Right cardiac atrium (tissue), 5 donors: Measurements from ENCODE around the gene GAPVD1. TPM values are rescaled to one million over a fixed set of nuclear protein-coding genes. Genes with fewer than 3 reads are reported as not detected.

ENCODE experiments used
- ATAC-seq, 2 donors: fragments of 200-7000 bp; cut with Tn5 transposase; one replicate each; pipeline versions ENCODE4 v1.8.0 to v1.9.1; 2020; ENCODE audit warnings: moderate library complexity in 2 of 2, mild to moderate bottlenecking in 1 of 2
- DNase-seq, 3 donors: peaks; one replicate each; pipeline ENCODE4 v3.0.0-alpha.2; 2020
- H3K27ac ChIP-seq: one replicate; pipeline ENCODE4 v1.5.1; 2013; ENCODE audit warnings: mild to moderate bottlenecking, low read length, control low read depth, moderate library complexity
- H3K27me3 ChIP-seq: one replicate; pipeline ENCODE4 v1.6.1; 2013; ENCODE audit not compliant: control insufficient read depth, insufficient read depth
- H3K4me1 ChIP-seq: one replicate; pipeline ENCODE4 v1.6.1; 2013; ENCODE audit warnings: low read length; ENCODE audit not compliant: control insufficient read depth, insufficient read depth
- H3K4me3 ChIP-seq: one replicate; pipeline ENCODE4 v1.5.1; 2013; ENCODE audit warnings: low read length, control low read depth
- H3K9me3 ChIP-seq: one replicate; pipeline ENCODE4 v1.6.1; 2013; ENCODE audit warnings: low read length; ENCODE audit not compliant: control insufficient read depth
- WGBS: extraction: QIAGEN DNeasy Blood & Tissue Kit; methylation state at CpG from one replicate; pipeline ENCODE4 v1.1.7; 2013; 5-methylcytosine and 5-hydroxymethylcytosine counted together
- intact Hi-C, 4 donors: fragments of 100-400 bp; cut with DNase I; formaldehyde crosslinking; loops; one replicate each; pipeline versions ENCODE4 v1.11.0 to v1.14.0; 2022 to 2023
- polyA plus RNA-seq: library from polyadenylated mRNA; stranded (reverse); fragments of 200-250 nt; gene quantifications from one replicate; pipeline ENCODE4 v1.2.3, GENCODE V29; 2013
- total RNA-seq, 4 donors: library from RNA; stranded (reverse); fragmentation: NEBNext Ultra II Directional; extraction: Animal tissue kit (Norgen Biotek cat#: 25700); gene quantifications; one replicate each; pipeline ENCODE4 v1.2.1, GENCODE V29; 2021
- donor health status: healthy with polysubstance abuse.
- donor health status: DM: no; HTN: yes; CAD: no.
- donor health status: DM: no; HTN: no; CAD: no.
- donor health status: DM: no; HTN: yes; CAD: no; lungs with severe emphysema.
- donor health status: DM: yes; HTN: yes; CAD: no.

Gene GAPVD1
- total and polyA plus RNA-seq, 5 donors, result 8.1 to 45.7 (median 33.1) TPM

DNA sequence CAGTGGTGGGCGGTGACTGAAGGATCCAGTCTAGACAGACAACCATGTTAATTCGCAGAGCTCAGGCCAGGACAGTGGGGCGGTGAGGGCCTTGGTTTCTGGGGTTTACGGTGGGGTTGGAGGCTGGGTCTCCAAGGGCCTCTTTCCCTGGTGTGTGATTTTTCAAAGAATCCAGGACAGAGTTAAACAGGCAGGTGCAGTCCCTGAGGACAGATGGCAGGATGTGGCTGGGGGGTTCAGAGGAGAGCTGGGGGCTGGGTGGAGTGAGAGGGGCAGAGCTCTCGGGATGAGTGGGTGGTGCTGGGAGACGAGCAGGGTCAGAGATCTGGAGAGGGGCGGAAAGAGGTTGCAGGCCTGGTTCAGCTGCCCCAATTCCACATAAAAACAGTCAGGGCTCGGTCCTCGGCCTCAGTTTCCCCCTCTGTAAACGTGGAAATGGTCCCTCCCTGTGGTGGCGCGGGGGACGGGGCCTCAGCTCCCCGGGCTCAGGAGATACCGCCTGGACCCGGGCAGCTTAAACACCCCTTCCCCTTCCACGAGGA is 145.9 kb downstream of the GAPVD1 start:
- Histone ChIP-seq H3K4me3 (peak overlapping the region; percentile 54), H3K4me1 (no peaks in the 10 kb centered on the region), H3K27me3 (no peaks in the 10 kb centered on the region), H3K27ac (no peak overlapping the region), H3K9me3 (no peaks in the 10 kb centered on the region)
- DNase-seq, result no peak
- intact Hi-C loops, result loop anchor here (2.0 to 10.0 kb wide), 6 partner anchors 225 to 821 kb away; no protein-coding TSS in a partner anchor
- WGBS, result 32% methylated on average over 17 of the region's 17 CpGs
- ATAC-seq, result no peak

DNA sequence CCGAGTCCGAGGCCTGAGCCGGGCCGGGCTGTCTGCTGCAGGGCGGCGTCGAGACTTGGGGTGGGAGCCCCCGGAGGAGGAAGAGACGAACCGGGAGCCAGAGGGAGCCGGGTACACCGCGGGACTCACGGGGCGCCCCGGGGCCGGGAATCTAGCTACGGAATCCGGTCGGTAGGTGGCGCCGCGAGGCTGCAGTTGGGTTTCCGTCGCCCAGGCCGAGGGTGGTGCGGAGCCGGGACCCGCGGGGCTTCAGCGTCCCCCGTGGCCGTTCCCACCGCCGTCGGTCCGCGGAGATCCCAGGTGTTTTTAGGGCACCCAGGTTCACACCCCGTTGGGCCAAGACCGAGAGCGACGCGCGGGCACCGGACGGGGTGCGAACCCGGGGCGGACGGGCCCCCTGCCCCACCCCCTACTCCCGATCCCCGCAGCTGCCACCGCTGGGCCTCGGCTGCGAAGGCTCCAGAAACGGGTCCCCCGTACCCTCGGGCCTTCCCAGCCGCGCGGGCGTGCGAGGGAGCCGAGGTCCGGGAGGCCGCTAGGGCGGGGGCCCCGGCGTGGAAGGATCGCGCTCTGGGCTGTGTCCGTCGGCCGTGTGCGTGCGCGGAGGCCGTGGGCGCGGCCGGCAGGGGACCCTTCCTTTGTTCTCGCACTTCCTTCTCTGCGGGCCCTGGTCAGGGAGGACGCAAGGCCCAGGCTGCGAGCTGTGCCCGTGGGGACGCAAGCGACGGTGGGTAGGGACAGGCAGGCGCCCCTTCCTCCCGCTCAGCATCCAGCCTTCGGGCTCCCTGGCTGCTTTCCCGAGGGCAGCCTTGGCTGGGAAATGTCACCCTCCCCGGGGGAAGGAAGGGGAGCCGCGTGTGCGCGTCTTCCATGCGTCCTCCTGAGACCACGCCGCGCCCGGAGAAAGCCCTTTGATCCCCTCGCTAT is 146.6 kb downstream of the GAPVD1 start:
- Histone ChIP-seq H3K4me1 (no peaks in the 10 kb centered on the region), H3K9me3 (no peaks in the 10 kb centered on the region), H3K27me3 (no peaks in the 10 kb centered on the region), H3K27ac (no peak overlapping the region), H3K4me3 (peak overlapping the region; percentile 54)
- 4% methylated on average over 104 of the region's 104 CpGs for WGBS
- intact Hi-C loops, result loop anchor here (2.0 to 10.0 kb wide), 7 partner anchors 223 to 821 kb away; no protein-coding TSS in a partner anchor
- ATAC-seq (peak; percentile 90 to 92), DNase-seq (peak; percentile 79 to 93 (median 92))

DNA sequence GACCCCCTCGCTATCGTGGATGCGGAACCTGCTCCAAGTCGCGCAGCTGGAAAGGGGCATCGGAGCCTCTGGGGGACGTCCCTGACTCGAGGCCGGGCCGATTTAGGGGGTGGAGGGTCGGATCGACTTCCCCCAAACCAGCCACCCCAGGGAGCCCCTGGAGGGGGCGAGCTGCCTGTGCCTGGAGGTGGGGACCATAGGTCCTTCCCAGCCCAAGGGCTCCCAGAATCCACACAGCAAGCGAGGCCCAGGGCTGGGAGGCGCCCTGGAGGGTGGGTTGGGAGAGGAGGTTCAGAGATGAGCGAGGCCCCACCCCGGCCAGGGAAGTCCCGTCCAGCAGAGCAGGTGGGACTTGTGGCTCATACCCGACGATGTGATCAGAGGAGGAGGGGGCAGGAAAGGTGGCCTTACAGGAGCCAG is 147.6 kb downstream of the GAPVD1 start:
- no peaks in the 10 kb centered on the region for H3K27me3 ChIP-seq
- WGBS, result 89% methylated on average over 20 of the region's 20 CpGs
- no peak overlapping the region for H3K4me3 ChIP-seq
- H3K27ac ChIP-seq, result no peak overlapping the region
- ATAC-seq (no peak), DNase-seq (peak in 1 of 3 donors; percentile 53)
- intact Hi-C loops, result loop anchor here (2.0 to 10.0 kb wide), 6 partner anchors 222 to 818 kb away; no protein-coding TSS in a partner anchor
- H3K4me1 ChIP-seq, result no peaks in the 10 kb centered on the region
- no peaks in the 10 kb centered on the region for H3K9me3 ChIP-seq

DNA sequence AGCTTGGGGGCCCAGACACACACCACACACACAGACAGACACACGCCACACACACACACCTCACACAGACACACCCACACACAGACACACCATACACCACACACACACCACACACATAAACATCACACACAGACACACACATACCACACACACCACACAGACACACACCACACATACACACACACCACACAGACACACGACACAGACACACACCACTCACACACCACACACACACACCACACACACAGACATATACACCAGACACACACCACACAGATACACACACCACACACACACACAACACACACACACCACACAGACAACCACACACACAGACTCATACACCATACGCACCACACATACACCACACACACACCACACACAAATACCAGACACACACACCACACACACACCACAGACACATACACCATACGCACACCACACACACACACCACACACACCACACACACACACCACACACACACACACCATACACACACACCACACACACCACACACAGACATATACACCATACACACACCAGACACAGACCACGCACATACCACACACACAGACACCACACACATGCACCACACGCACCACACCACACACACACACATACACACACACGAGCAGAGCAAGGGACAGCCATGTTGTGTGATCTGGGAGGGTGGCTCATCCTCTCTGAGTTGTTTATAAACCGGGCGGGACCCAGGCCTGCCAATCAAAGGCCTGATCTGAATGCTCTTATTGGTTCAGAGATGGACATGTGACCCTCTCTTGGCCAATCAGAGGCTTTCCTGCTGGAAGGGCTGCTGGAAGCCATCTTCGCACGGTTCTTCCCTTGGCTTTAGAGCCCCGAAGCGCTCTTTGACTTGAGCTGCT is 148.3 kb downstream of the GAPVD1 start:
- H3K9me3 ChIP-seq, result no peaks in the 10 kb centered on the region
- 88% methylated on average over 13 of the region's 13 CpGs for WGBS
- no peaks in the 10 kb centered on the region for H3K27me3 ChIP-seq
- no peak overlapping the region for H3K27ac ChIP-seq
- intact Hi-C loops, result loop anchor here (2.0 to 10.0 kb wide), 6 partner anchors 221 to 817 kb away; no protein-coding TSS in a partner anchor
- DNase-seq (peak in 1 of 3 donors; percentile 57), ATAC-seq (no peak)
- H3K4me3 ChIP-seq, result no peak overlapping the region
- H3K4me1 ChIP-seq, result no peaks in the 10 kb centered on the region

DNA sequence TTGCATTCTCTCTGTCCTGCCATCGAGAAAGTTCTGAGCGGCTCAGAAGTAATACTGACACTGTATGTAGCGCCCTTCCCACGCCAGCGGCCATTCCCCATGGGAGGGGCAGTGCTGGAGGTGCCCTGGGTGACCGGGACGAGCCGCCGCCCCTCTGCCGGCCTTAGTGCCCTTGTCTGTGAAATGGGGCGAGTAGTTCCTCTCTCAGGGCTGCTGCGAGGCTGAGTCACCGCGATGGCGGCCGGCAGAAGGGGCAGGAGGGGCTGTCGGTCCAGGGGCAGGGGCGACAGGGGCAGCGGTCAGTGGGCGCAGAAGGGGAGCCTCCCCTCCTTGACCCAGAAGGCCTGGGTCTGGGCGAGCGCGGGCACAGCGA is 148.9 kb downstream of the GAPVD1 start:
- WGBS, result 87% methylated on average over 24 of the region's 24 CpGs
- ATAC-seq, result no peak
- no peaks in the 10 kb centered on the region for H3K27me3 ChIP-seq

DNA sequence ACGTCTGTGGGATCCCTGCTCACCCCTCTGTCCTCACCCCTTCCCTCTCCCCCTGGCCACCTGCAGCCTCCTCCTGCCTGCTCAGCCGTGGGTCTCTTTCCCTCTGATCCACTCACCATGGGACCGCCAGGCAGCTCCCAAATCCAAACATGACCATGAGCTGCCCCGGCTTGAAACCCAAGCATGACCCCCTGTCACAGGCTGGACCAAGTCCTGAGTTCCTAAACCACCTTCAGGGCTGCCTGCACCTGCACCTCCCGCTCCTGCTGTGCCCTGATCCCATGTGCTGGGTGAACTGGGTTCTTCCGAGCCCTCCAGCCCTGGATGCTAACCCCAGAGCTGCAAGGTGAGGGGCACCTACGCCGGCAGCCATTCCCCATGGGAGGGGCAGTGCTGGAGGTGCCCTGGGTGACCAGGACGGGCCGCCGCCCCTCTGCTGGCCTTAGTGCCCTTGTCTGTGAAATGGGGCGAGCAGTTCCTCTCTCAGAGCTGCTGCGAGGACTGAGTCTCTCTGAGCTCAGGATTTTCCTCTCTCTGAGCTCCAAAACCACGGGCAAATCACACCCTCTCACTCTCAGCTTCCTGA is 149.6 kb downstream of the GAPVD1 start:
- H3K27ac ChIP-seq, result no peak overlapping the region
- ATAC-seq, result no peak
- intact Hi-C loops, result no loop called here
- no peaks in the 10 kb centered on the region for H3K27me3 ChIP-seq
- DNase-seq, result peak in 1 of 3 donors; percentile 4
- H3K4me1 ChIP-seq, result no peaks in the 10 kb centered on the region
- 79% methylated on average over 14 of the region's 14 CpGs for WGBS
- H3K9me3 ChIP-seq, result no peaks in the 10 kb centered on the region
- no peak overlapping the region for H3K4me3 ChIP-seq

More for the DNA sequence above, 148.9 kb downstream of the GAPVD1 start:
- no peak overlapping the region for H3K4me3 ChIP-seq
- peak in 1 of 3 donors; percentile 37 for DNase-seq
- H3K4me1 ChIP-seq, result no peaks in the 10 kb centered on the region
- H3K9me3 ChIP-seq, result no peaks in the 10 kb centered on the region
- H3K27ac ChIP-seq, result no peak overlapping the region
- intact Hi-C loops, result no loop called here

DNA sequence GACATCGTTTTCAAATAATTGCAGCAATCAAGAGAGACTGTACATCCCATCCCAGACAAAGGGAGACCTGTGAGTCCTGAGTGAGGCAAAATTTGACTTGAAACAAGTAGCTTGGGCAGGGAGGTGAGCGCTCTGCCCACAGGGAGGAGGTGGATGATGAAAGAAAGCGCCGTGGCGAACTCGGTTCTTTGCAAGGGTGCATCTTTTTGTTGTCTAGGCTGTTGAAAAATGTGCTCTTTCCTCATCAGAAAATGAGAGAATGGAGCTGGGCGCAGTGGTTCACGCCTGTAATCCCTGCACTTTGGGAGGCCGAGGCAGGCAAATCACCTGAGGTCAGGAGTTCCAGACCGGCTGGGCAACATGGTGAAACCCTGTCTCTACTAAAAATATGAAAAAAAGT is 150.5 kb downstream of the GAPVD1 start:
- DNase-seq, result peak in 1 of 3 donors; percentile 18
- WGBS, result 85% methylated on average over 10 of the region's 10 CpGs
- no peak for ATAC-seq
- Histone ChIP-seq H3K4me1 (no peaks in the 10 kb centered on the region), H3K27me3 (no peaks in the 10 kb centered on the region), H3K9me3 (no peaks in the 10 kb centered on the region), H3K4me3 (no peak overlapping the region), H3K27ac (no peak overlapping the region)
- intact Hi-C loops, result no loop called here

DNA sequence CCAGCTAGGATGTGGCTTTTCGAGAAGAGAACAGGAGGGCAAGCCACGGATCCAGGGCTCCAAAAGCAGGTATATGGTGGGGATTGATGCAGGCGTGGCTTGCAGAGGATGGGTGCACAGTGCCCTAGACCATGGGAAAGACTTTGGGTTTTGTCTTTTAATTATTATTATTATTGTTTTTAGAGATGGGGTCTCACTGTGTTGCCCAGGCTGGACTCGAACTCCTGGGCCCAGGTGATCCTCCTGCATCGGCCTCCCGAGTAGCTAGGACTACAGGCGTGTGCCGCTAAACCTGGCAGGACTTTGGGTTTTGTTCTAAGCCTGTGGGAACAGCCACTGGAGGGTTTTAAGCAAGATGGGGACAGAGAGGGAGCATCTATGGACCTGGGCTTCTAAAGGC is 152.0 kb downstream of the GAPVD1 start:
- intact Hi-C loops, result no loop called here
- DNase-seq (peak in 1 of 3 donors; percentile 11), ATAC-seq (no peak)
- WGBS, result 95% methylated on average over 8 of the region's 8 CpGs
- H3K27ac ChIP-seq, result no peak overlapping the region
- H3K4me1 ChIP-seq, result no peaks in the 10 kb centered on the region
- no peaks in the 10 kb centered on the region for H3K27me3 ChIP-seq
- H3K9me3 ChIP-seq, result no peaks in the 10 kb centered on the region
- no peak overlapping the region for H3K4me3 ChIP-seq

DNA sequence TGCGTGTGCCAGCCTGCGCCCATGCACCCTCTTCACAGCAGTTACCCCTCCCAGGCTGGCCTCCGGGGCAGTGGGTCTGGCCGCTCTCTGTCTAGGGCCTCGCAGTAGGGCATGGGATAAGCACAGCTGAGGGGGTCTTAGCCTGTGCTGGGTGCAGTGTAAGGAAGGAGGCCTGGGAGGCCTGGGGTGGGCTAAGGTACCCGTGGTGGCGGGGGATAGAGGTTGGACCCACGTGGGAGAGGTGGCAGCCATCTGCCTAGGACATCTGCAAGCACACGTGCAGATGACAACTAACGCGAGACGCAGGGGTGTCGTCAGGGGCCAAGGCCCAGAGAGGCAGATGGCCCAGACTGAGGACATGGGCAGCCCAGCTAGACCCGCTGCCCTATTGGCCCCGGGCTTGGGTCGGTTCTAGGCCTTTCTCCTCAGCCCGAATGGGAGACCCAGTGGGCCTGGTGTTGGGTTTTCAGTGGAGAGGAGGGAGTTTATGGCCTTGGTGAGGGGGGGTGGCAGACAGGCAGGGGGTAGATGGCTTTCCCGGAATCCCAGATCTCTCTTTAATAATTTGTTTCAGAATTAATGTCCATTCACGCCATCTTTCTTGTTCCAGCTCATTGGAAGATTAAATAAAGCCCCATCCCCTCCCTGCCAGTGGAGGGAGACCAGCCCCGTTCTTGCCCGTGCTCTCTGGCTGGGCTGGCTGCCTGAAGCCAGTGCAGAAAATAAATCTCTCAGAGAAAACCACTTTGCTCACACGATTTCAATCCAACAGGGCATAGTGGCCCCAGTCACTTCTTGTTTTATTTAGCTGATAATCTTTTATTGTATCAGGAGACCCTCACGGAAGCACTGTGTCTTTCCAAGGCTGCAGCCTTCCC is 154.2 kb downstream of the GAPVD1 start:
- Histone ChIP-seq H3K4me1 (no peaks in the 10 kb centered on the region), H3K4me3 (no peak overlapping the region), H3K9me3 (no peaks in the 10 kb centered on the region), H3K27ac (no peak overlapping the region), H3K27me3 (no peaks in the 10 kb centered on the region)
- DNase-seq (peak in 1 of 3 donors; percentile 26), ATAC-seq (no peak)
- intact Hi-C loops, result no loop called here
- WGBS, result 83% methylated on average over 23 of the region's 23 CpGs

DNA sequence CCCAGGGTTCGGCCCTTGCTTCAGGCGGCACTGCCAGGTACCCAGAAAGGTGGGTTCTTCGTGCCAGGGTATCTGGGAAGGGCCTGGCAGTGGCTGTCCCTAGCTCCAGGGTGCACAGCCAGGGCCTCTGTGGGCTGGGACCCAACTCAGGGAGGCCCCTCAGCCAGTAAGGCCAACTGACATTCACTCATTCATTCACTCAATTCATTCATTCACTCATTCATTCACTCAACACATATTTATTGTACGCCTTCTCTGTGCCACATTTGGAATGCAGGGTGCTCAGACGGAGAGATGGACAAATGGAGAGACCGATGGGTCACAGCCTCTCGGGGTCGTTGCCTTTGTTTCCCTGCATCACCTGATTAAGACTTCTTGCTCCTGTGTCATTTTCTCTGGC is 154.9 kb downstream of the GAPVD1 start:
- intact Hi-C loops, result no loop called here
- DNase-seq, result peak in 1 of 3 donors; percentile 26
- Histone ChIP-seq H3K4me1 (no peaks in the 10 kb centered on the region), H3K27ac (no peak overlapping the region), H3K4me3 (no peak overlapping the region), H3K9me3 (no peaks in the 10 kb centered on the region), H3K27me3 (no peaks in the 10 kb centered on the region)
- no peak for ATAC-seq
- WGBS, result 95% methylated on average over 8 of the region's 8 CpGs
